ENCODE measurements around the gene KIF3C.

KIF3C gene

DNA sequence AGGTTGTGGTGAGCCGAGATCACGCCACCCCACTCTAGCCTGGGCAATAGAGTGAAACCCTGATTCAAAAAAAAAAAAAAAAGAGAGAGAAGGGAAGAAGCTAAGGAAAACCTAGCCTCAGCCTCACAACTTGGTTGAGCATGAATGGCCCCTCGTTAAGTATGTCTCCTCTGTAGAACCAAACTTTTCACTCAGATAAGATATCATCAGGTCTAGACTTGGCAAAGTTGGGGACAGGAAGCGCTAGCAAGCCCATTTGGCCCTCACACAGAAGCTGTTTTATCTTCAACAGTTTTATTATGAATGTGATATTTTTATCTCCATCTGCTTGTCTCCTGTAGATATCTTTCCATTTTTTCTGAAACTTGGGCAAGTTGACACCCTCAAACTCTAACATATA lies 100.5 kb downstream of the KIF3C start:
- in situ Hi-C loops (cut with MboI; ENCODE audit: low pct_unique_long_range_greater_than_20kb, low sequenced_read_pairs, unreplicated experiment), result no loop called here
- no peak for DNase-seq (ENCODE audit: low spot score)
- TF ChIP-seq, protein P1, sequence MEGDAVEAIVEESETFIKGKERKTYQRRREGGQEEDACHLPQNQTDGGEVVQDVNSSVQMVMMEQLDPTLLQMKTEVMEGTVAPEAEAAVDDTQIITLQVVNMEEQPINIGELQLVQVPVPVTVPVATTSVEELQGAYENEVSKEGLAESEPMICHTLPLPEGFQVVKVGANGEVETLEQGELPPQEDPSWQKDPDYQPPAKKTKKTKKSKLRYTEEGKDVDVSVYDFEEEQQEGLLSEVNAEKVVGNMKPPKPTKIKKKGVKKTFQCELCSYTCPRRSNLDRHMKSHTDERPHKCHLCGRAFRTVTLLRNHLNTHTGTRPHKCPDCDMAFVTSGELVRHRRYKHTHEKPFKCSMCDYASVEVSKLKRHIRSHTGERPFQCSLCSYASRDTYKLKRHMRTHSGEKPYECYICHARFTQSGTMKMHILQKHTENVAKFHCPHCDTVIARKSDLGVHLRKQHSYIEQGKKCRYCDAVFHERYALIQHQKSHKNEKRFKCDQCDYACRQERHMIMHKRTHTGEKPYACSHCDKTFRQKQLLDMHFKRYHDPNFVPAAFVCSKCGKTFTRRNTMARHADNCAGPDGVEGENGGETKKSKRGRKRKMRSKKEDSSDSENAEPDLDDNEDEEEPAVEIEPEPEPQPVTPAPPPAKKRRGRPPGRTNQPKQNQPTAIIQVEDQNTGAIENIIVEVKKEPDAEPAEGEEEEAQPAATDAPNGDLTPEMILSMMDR (IDR thresholded peaks at IDR 0.05; ENCODE audit: extremely low read depth, insufficient read depth, missing control alignments), result no peak

DNA sequence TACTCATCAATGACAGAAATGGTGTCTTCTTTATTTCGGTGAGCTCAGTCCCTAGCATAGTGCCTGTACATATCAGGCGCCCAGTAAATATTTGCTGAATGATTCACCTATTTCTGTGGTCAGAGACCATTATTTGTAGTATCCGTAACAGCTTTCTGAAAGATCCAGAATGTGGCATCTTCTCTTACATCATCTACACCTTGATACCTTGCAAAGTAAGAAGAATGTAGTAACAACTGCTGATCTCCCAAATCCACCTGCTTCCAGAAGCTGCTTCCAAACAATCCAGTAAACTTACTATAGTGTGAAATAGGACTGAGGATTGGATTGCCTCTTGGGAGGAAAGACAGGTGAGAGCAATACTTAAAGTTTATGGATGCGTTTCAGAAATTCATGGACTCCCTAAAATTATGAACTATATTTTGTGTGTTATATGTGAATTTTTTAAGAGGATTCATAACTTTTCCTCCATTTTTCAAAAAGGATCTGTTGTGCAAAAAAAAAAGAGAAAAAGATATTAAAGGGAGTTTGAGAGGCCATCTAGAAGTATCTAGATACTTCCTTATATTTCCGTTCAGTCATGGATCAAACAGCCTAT lies 103.1 kb downstream of the KIF3C start:
- DNase-seq (ENCODE audit: low spot score), result no peak
- TF ChIP-seq, protein P1 (IDR thresholded peaks at IDR 0.05; ENCODE audit: extremely low read depth, insufficient read depth, missing control alignments), result no peak
- in situ Hi-C loops (cut with MboI; ENCODE audit: low pct_unique_long_range_greater_than_20kb, low sequenced_read_pairs, unreplicated experiment), result no loop called here

DNA sequence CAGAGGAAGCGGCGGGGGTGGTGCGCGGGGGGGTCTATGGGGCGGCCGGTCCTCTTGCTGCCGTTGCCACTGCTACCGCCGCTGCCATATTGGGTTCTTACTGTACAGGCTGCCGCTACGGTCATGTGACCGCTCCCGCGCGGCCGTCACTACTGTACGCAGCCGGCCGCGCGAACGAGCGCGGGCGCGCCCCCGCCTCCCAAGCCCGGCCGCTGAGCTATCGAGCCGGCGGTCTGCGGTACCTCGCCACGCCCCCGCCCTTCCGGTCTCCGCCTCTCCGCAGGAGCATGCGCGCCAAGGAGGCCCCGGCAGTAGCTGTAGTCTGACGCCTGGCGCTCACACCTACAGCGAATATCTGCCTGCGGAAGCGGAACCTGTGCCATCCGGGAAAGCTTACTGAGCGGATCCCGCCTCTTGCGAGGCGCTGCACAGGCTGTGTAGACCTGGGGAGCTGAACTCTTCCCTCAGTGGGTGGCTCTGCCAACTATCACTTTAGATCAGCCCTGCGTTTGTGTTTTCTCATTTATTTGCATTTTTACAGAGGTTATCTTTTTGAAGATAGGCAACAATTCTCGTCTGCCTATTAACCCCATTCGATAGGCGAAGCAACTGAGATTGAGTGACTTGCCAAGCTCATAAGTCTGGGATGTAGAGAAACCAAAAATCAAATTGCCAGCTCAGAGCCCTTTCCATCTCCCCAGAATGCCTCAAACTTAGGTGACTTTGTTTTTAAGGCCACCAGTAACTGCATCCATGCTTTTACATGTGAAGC lies 103.8 kb downstream of the KIF3C start, which contains the start of gene ASXL2:
Gene ASXL2, minus strand, starts transcription at position 127 of the 772 bp plus-strand sequence. CDS start 265 bp downstream, outside the sequence.
- peak; percentile 94 for DNase-seq (ENCODE audit: low spot score)
- TF ChIP-seq, protein P1 (IDR thresholded peaks at IDR 0.05; ENCODE audit: extremely low read depth, insufficient read depth, missing control alignments), result no peak
- in situ Hi-C loops (cut with MboI; ENCODE audit: low pct_unique_long_range_greater_than_20kb, low sequenced_read_pairs, unreplicated experiment), result no loop called here

DNA sequence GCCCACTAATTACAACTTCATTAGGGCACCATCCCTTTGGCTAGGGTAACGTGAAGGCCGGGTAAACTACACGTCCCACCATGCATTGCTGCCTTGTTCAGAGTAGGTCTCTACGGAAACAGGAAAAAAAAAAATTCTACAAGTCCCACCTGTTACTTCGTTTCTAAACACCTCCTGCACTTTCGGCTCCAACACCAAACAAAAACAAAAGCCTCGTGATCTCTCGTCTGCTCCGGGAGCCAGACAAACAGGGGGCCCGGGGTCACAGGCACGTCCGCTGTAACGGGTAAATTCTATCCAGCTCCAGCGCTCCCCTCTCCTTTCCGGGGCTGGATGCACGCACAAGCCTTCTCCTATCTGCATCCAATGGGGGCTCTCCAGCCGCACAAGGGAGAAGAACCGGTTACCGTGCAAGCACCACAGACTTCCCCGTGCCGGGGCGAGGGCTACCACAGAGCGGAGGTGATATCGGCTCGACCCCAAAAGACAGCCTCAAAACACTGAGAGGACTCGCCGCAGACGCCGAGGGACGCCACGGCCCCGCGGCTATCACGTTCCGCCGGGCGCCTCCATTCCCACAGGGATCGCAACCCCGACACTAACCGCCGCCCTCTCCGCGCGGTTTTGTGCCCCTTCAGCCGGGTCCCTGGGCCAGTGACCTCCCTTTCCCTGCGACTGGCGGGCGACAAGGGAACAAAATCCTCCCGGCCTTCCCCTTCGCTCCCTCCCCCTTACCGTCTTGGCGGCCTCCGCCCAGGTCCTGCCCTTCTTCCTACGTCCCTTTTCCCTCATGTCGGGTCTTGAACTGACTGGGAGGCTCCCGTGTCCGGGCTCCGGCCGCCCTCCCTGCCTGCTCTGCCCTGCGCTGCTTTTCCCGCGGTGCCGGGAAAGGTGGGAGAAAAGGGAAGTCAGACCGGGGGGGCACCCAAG lies 104.6 kb downstream of the KIF3C start:
- TF ChIP-seq, protein P1 (IDR thresholded peaks at IDR 0.05; ENCODE audit: extremely low read depth, insufficient read depth, missing control alignments), result no peak
- peak; percentile 77 for DNase-seq (ENCODE audit: low spot score)
- in situ Hi-C loops (cut with MboI; ENCODE audit: low pct_unique_long_range_greater_than_20kb, low sequenced_read_pairs, unreplicated experiment), result no loop called here

Data from GM13977 (cell line).